ENCODE results near the gene SLAMF7. TPM values are rescaled to one million over a fixed set of nuclear protein-coding genes. Genes with fewer than 3 reads are reported as not detected.

Gene SLAMF7
- total RNA-seq, 1 donor from 2014 or later: 0.48 TPM

DNA sequence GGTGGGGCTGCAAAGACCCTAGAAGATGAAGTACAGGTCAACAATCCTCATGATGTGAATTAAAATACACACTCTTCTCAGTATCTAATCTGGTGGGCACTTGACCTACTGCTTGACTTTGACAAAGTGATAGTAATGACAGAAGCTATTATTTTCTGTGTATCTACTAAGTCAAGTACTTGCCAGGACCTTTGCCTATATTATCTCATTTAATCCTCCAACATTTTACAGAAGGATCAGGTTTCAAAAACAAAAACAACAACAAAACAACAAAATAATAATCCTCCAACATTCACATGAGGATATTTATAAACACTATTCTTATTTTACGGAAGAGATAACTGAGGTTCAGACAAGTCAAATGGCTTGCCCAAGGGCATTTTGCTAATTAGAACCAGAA, 23.0 kb upstream of the SLAMF7 start:
- TF ChIP-seq, protein P1, sequence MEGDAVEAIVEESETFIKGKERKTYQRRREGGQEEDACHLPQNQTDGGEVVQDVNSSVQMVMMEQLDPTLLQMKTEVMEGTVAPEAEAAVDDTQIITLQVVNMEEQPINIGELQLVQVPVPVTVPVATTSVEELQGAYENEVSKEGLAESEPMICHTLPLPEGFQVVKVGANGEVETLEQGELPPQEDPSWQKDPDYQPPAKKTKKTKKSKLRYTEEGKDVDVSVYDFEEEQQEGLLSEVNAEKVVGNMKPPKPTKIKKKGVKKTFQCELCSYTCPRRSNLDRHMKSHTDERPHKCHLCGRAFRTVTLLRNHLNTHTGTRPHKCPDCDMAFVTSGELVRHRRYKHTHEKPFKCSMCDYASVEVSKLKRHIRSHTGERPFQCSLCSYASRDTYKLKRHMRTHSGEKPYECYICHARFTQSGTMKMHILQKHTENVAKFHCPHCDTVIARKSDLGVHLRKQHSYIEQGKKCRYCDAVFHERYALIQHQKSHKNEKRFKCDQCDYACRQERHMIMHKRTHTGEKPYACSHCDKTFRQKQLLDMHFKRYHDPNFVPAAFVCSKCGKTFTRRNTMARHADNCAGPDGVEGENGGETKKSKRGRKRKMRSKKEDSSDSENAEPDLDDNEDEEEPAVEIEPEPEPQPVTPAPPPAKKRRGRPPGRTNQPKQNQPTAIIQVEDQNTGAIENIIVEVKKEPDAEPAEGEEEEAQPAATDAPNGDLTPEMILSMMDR (conservative IDR thresholded peaks at IDR 0.05): no peak

DNA sequence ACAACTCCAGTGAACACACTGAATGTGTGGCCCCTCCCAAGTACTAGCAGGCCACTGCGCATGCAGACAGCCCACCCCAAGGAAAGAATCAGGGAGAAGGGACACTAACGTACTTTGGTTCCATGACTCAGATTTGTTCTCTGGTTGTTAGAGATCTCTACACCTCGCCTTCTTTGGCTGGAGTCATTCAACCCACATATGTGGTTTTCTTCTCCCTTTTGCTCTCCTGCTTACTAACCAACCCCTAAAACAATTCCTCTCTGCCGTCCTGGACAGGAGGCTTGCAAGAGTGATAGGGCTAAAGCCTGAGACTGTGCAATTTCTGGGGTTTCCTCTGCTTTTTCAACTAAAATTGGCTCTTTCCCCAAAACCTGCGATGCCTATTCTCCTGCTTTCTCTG, 21.7 kb upstream of the SLAMF7 start:
- DNase-seq (ENCODE audit: extremely low spot score, unreplicated experiment): no peak
- TF ChIP-seq, protein P1 (conservative IDR thresholded peaks at IDR 0.05): no peak
- Mint-ChIP-seq H3K27me3 (peaks cover 30% of the 10 kb centered on the region), H3K27ac (no peak overlapping the region), H3K9me3 (no peaks in the 10 kb centered on the region), H3K4me3 (no peak overlapping the region), H3K36me3 (peaks cover 3% of the 10 kb centered on the region), H3K4me1 (ENCODE audit: unreplicated experiment) (no peaks in the 10 kb centered on the region)

More for the DNA sequence above, 23.0 kb upstream of the SLAMF7 start:
- no peak overlapping the region for H3K27ac Mint-ChIP-seq
- H3K4me1 Mint-ChIP-seq (ENCODE audit: unreplicated experiment): no peaks in the 10 kb centered on the region
- DNase-seq (ENCODE audit: extremely low spot score, unreplicated experiment): no peak
- peaks cover 3% of the 10 kb centered on the region for H3K36me3 Mint-ChIP-seq
- no peaks in the 10 kb centered on the region for H3K9me3 Mint-ChIP-seq
- peaks cover 35% of the 10 kb centered on the region for H3K27me3 Mint-ChIP-seq
- no peak overlapping the region for H3K4me3 Mint-ChIP-seq

DNA sequence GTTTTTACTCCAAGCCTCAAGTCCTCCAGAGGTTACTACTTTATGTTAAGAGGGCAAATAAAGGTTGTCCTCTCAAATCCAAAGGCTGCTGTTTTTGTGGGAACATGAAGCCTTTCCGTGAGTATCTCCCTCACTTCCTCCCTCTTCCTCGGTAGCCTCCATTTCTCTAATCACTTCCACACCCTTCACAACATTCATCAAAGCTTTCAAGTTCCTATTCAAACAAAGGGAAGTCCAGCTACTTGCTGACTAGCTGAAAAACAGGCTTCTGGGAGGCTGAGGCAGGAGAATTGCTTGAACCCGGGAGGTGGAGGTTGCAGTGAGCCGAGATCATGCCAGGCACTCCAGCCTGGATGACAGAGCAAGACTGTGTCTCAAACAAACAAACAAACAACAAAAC, 20.8 kb upstream of the SLAMF7 start:
- Mint-ChIP-seq H3K27ac (no peak overlapping the region), H3K4me1 (ENCODE audit: unreplicated experiment) (no peaks in the 10 kb centered on the region), H3K27me3 (peaks cover 27% of the 10 kb centered on the region), H3K36me3 (peaks cover 3% of the 10 kb centered on the region), H3K9me3 (peaks cover 4% of the 10 kb centered on the region), H3K4me3 (no peak overlapping the region)
- TF ChIP-seq, protein P1 (conservative IDR thresholded peaks at IDR 0.05): no peak
- DNase-seq (ENCODE audit: extremely low spot score, unreplicated experiment): no peak

DNA sequence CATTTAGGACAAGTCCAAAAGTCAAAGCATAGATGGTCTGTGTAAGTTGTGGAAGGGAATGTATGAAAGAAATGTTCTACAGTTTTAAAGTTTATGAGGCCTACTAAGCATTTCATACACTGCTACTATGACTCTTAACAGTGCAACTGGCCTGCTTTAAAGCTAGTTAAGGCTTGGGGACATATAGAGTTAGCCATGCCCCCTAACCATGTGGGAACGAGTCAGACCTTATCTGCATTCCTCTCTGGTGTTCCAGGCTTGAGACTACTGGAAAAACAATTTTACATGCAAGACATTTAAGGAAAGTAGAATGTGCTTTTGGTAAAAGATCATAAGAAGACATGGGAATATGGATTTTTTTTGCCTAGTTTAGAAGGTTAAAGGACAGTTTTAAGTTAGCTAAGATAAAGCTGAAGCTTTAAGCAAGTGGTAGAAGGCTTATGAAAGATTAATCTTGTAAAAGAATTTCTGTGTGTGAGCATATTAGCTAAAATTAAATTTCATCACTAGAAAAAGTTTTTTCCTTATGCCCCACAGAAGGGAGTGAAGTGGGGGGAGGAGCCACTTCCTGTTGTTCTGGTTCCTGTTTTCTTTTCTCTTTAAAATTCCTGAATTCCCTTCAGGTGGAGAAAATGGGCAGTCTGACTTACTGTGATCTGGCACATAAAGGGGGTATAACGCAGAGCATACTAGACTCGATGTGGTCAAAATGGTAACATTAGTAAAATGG, 18.5 kb upstream of the SLAMF7 start:
- H3K4me1 Mint-ChIP-seq (ENCODE audit: unreplicated experiment): no peaks in the 10 kb centered on the region
- H3K9me3 Mint-ChIP-seq: peaks cover 4% of the 10 kb centered on the region
- no peak overlapping the region for H3K27ac Mint-ChIP-seq
- no peak for DNase-seq (ENCODE audit: extremely low spot score, unreplicated experiment)
- H3K36me3 Mint-ChIP-seq: peaks cover 3% of the 10 kb centered on the region
- TF ChIP-seq, protein P1 (conservative IDR thresholded peaks at IDR 0.05): no peak
- no peak overlapping the region for H3K4me3 Mint-ChIP-seq
- peaks cover 27% of the 10 kb centered on the region for H3K27me3 Mint-ChIP-seq

DNA sequence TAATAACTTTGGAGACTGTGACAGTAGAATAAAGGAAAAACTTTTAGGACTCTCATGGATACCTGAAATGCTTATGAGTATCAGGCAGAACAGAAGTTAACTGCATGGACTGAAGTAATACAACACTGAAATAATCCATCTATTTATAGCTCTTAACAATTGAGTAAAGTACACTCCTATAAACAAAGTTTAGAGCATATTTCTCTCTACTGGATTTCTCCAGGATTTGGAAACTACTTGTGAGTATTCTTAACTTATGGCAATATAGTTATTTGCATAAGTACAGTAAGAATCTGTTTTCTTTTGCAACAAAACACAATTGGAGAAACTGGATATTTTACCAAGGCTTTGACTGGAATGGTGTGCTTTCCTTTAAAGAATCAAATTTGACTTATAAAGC, 17.6 kb upstream of the SLAMF7 start:
- no peak for DNase-seq (ENCODE audit: extremely low spot score, unreplicated experiment)
- Mint-ChIP-seq H3K27ac (no peak overlapping the region), H3K4me1 (ENCODE audit: unreplicated experiment) (no peaks in the 10 kb centered on the region), H3K9me3 (peaks cover 4% of the 10 kb centered on the region), H3K4me3 (no peak overlapping the region), H3K27me3 (peaks cover 20% of the 10 kb centered on the region), H3K36me3 (peaks cover 3% of the 10 kb centered on the region)
- TF ChIP-seq, protein P1 (conservative IDR thresholded peaks at IDR 0.05): no peak
